ENCODE data around the gene LIN54.

GRCh38 chr4:82981138-82981537 is 29.5 kb downstream of the LIN54 start:
- TF ChIP-seq CTCF (IDR thresholded peaks at IDR 0.05 in 2 of 3, conservative IDR thresholded peaks at IDR 0.05 in 1 of 3; ENCODE audit: insufficient read depth in 2 of 3, low read depth in 1 of 3, low read length in 3 of 3) (no peak), ZEB2 (IDR thresholded peaks at IDR 0.05) (no peak), CREB3 (tag; conservative IDR thresholded peaks at IDR 0.05; ENCODE audit: low read depth) (no peak), MYC (IDR thresholded peaks at IDR 0.05; ENCODE audit: low read depth, low read length) (no peak), MYC (CRISPR knock-in tag; IDR thresholded peaks at IDR 0.05; ENCODE audit: borderline replicate concordance, low read depth) (no peak), BCLAF1 (IDR thresholded peaks at IDR 0.05; ENCODE audit: borderline replicate concordance in 1 of 2, control insufficient read depth in 1 of 2, low read depth in 2 of 2, low read length in 1 of 2) (no peak)
